Measurements from ENCODE around the gene TRAFD1. TPM values are rescaled to one million over a fixed set of nuclear protein-coding genes. Genes with fewer than 3 reads are reported as not detected.
A peak's percentile ranks its signal among the peaks of the same experiment; 100 is the strongest.

The TRAFD1 gene
- total RNA-seq, 2 experiments from 2014 or later: 14.3 to 19.4 TPM

GRCh38 chr12:112169161-112169872, 44.0 kb downstream of the TRAFD1 start:
- no peaks in the 10 kb centered on the region for H3K9me2 ChIP-seq (ENCODE audit: insufficient read depth, low read length)
- H3K4me3 ChIP-seq (ENCODE audit: low read depth, low read length, poor library complexity, severe bottlenecking): no peak overlapping the region
- peaks cover 15% of the 10 kb centered on the region; the same call in 1 of the 2 replicates for H3K36me3 ChIP-seq (ENCODE audit: insufficient read depth, low read length)
- ChIA-PET CTCF (ENCODE audit: unreplicated experiment) (no interaction called here), POLR2A (interaction anchor here (0.9 kb wide), 1 partner anchor 233 kb away, joined by 3 read pairs; no protein-coding TSS in a partner anchor)
- H4K20me1 ChIP-seq (ENCODE audit: insufficient read depth, low read length): no peaks in the 10 kb centered on the region
- no peak overlapping the region for H2AFZ ChIP-seq (ENCODE audit: low read length)
- H3K9me3 ChIP-seq (ENCODE audit: low read length): no peaks in the 10 kb centered on the region
- H3K4me2 ChIP-seq (ENCODE audit: low read length): no peak overlapping the region
- no peak for DNase-seq (ENCODE audit: low spot score)
- H3K27ac ChIP-seq (ENCODE audit: low read depth, low read length, poor library complexity, severe bottlenecking): no peak overlapping the region
- TF ChIP-seq CTCF (conservative IDR thresholded peaks at IDR 0.05; ENCODE audit: low read length) (no peak), EZH2phosphoT487 (IDR thresholded peaks at IDR 0.05; ENCODE audit: borderline replicate concordance, low read depth, low read length) (no peak)
- intact Hi-C loops (cut with micrococcal nuclease; ENCODE audit: unreplicated experiment): no loop called here
- no peaks in the 10 kb centered on the region for H3K4me1 ChIP-seq (ENCODE audit: insufficient read depth, low read length, poor library complexity, severe bottlenecking)
- no TSS peak for BruUV-seq (replicated peaks)
- no peaks in the 10 kb centered on the region for H3K79me2 ChIP-seq (ENCODE audit: insufficient read depth, low read depth, low read length)

- Histone ChIP-seq H4K20me1 (ENCODE audit: insufficient read depth, low read length) (no peaks in the 10 kb centered on the region), H3K27ac (ENCODE audit: low read depth, low read length, poor library complexity, severe bottlenecking) (no peak overlapping the region), H3K9me2 (ENCODE audit: insufficient read depth, low read length) (no peaks in the 10 kb centered on the region), H3K4me1 (ENCODE audit: insufficient read depth, low read length, poor library complexity, severe bottlenecking) (no peaks in the 10 kb centered on the region), H3K4me3 (ENCODE audit: low read depth, low read length, poor library complexity, severe bottlenecking) (no peak overlapping the region), H2AFZ (ENCODE audit: low read length) (no peak overlapping the region), H3K9me3 (ENCODE audit: low read length) (no peaks in the 10 kb centered on the region), H3K79me2 (ENCODE audit: insufficient read depth, low read depth, low read length) (no peaks in the 10 kb centered on the region), H3K36me3 (ENCODE audit: insufficient read depth, low read length) (peaks cover 20% of the 10 kb centered on the region), H3K4me2 (ENCODE audit: low read length) (no peak overlapping the region)
- ChIA-PET CTCF (ENCODE audit: unreplicated experiment) (no interaction called here), POLR2A (interaction anchor here (0.6 kb wide), 1 partner anchor 19 kb away, joined by 3 read pairs; no protein-coding TSS in a partner anchor)
- no peak for TF ChIP-seq CTCF (conservative IDR thresholded peaks at IDR 0.05; ENCODE audit: low read length)
- no peak for TF ChIP-seq EZH2phosphoT487 (IDR thresholded peaks at IDR 0.05; ENCODE audit: borderline replicate concordance, low read depth, low read length)
- DNase-seq (ENCODE audit: low spot score): no peak
- intact Hi-C loops (cut with micrococcal nuclease; ENCODE audit: unreplicated experiment): no loop called here
- no TSS peak for BruUV-seq (replicated peaks)
These were observed 44.6 kb downstream of the TRAFD1 start for GRCh38 chr12:112169966-112170365.

- intact Hi-C loops (cut with micrococcal nuclease; ENCODE audit: unreplicated experiment): no loop called here
- ChIA-PET POLR2A (interaction anchor here (0.6 kb wide), 1 partner anchor 20 kb away, joined by 3 read pairs; no protein-coding TSS in a partner anchor), CTCF (ENCODE audit: unreplicated experiment) (no interaction called here)
- BruUV-seq (replicated peaks): no TSS peak
- no peak overlapping the region for H3K27ac ChIP-seq (ENCODE audit: low read depth, low read length, poor library complexity, severe bottlenecking)
- peak; percentile 26 for DNase-seq (ENCODE audit: low spot score)
- no peak overlapping the region for H3K4me3 ChIP-seq (ENCODE audit: low read depth, low read length, poor library complexity, severe bottlenecking)
- H3K4me2 ChIP-seq (ENCODE audit: low read length): no peak overlapping the region
- no peaks in the 10 kb centered on the region for H3K9me3 ChIP-seq (ENCODE audit: low read length)
- H4K20me1 ChIP-seq (ENCODE audit: insufficient read depth, low read length): no peaks in the 10 kb centered on the region
- no peaks in the 10 kb centered on the region for H3K9me2 ChIP-seq (ENCODE audit: insufficient read depth, low read length)
- H3K36me3 ChIP-seq (ENCODE audit: insufficient read depth, low read length): peaks cover 24% of the 10 kb centered on the region
- no peaks in the 10 kb centered on the region for H3K4me1 ChIP-seq (ENCODE audit: insufficient read depth, low read length, poor library complexity, severe bottlenecking)
- H3K79me2 ChIP-seq (ENCODE audit: insufficient read depth, low read depth, low read length): no peaks in the 10 kb centered on the region
- no peak for TF ChIP-seq EZH2phosphoT487 (IDR thresholded peaks at IDR 0.05; ENCODE audit: borderline replicate concordance, low read depth, low read length)
- TF ChIP-seq CTCF (conservative IDR thresholded peaks at IDR 0.05; ENCODE audit: low read length): peak; percentile 74
- H2AFZ ChIP-seq (ENCODE audit: low read length): no peak overlapping the region
These were observed 45.0 kb downstream of the TRAFD1 start for GRCh38 chr12:112170376-112170775.
